HG03064 (cell line): ENCODE measurements around the gene CACNA1I.

Source experiments
- ATAC-seq: cut with Tn5 transposase; IDR thresholded peaks from one replicate; pipeline ENCODE4 v1.9.1; 2021; ENCODE audit warnings: low read depth; ENCODE audit not compliant: unreplicated experiment

The CACNA1I gene

GRCh38 chr22:39713799-39714290, 143.3 kb downstream of the CACNA1I start:
- ATAC-seq, result no peak

- ATAC-seq, result no peak
Observed at GRCh38 chr22:39714321-39714720, 143.8 kb downstream of the CACNA1I start.

- ATAC-seq, result no peak
Observed at GRCh38 chr22:39715778-39716495, 145.4 kb downstream of the CACNA1I start.

GRCh38 chr22:39716534-39716933, 146.0 kb downstream of the CACNA1I start:
- ATAC-seq, result no peak

- no peak for ATAC-seq
Observed at GRCh38 chr22:39717099-39717498, 146.5 kb downstream of the CACNA1I start.

GRCh38 chr22:39718206-39718605, 147.7 kb downstream of the CACNA1I start:
- no peak for ATAC-seq

- no peak for ATAC-seq
Observed at GRCh38 chr22:39718921-39719475, 148.4 kb downstream of the CACNA1I start.

GRCh38 chr22:39719559-39720450, 149.3 kb downstream of the CACNA1I start:
- no peak for ATAC-seq

GRCh38 chr22:39721206-39722031, 150.9 kb downstream of the CACNA1I start:
- no peak for ATAC-seq

- no peak for ATAC-seq
Observed at GRCh38 chr22:39722032-39722325, 151.4 kb downstream of the CACNA1I start.

- no peak for ATAC-seq
Observed at GRCh38 chr22:39722501-39722900, 151.9 kb downstream of the CACNA1I start.

- ATAC-seq, result no peak
Observed at GRCh38 chr22:39723463-39723862, 152.9 kb downstream of the CACNA1I start.

- ATAC-seq, result no peak
Observed at GRCh38 chr22:39723899-39724351, 153.4 kb downstream of the CACNA1I start.

- ATAC-seq, result no peak
Observed at GRCh38 chr22:39724390-39724789, 153.8 kb downstream of the CACNA1I start.

GRCh38 chr22:39724857-39725256, 154.3 kb downstream of the CACNA1I start:
- no peak for ATAC-seq

GRCh38 chr22:39725351-39726035, 154.9 kb downstream of the CACNA1I start:
- ATAC-seq, result no peak

GRCh38 chr22:39727541-39727940, 157.0 kb downstream of the CACNA1I start:
- no peak for ATAC-seq

- ATAC-seq, result no peak
Observed at GRCh38 chr22:39728236-39728860, 157.8 kb downstream of the CACNA1I start.

- no peak for ATAC-seq
Observed at GRCh38 chr22:39729141-39729934, 158.8 kb downstream of the CACNA1I start.
